Urothelium cell line (cell line): ENCODE measurements around the gene PRDM8.
"Not testable (repeated sequence)": the region's sequence is repeated elsewhere in the genome, so short reads cannot be mapped to it uniquely, and the experiment has no call there.

Experiments used
- DNase-seq: peaks from one replicate; pipeline ENCODE4 v3.0.0; 2011; ENCODE audit warnings: low spot score, mixed read lengths
- FAIRE-seq: peaks from 2 replicates; lab custom pipeline; 2011; peaks lifted over from hg19 to GRCh38; lab: Jason Lieb, UNC

PRDM8 gene

GRCh38 chr4:80225595-80225994, 28.3 kb downstream of the PRDM8 start:
- DNase-seq (no peak), FAIRE-seq (no peak)

- FAIRE-seq (no peak), DNase-seq (no peak)
Measured at GRCh38 chr4:80226094-80226493, 28.8 kb downstream of the PRDM8 start.

GRCh38 chr4:80228460-80228859, 31.2 kb downstream of the PRDM8 start:
- FAIRE-seq, result no peak

GRCh38 chr4:80229128-80229527, 31.8 kb downstream of the PRDM8 start:
- DNase-seq (no peak), FAIRE-seq (no peak)

More at GRCh38 chr4:80228460-80228859, 31.2 kb downstream of the PRDM8 start:
- no peak for DNase-seq

GRCh38 chr4:80229590-80229989, 32.3 kb downstream of the PRDM8 start:
- no peak for FAIRE-seq
- DNase-seq, result no peak

- FAIRE-seq (no peak), DNase-seq (no peak)
Measured at GRCh38 chr4:80231180-80231579, 33.9 kb downstream of the PRDM8 start.

GRCh38 chr4:80232707-80233370, 35.5 kb downstream of the PRDM8 start:
- no peak for FAIRE-seq
- DNase-seq, result no peak

GRCh38 chr4:80233390-80233789, 36.1 kb downstream of the PRDM8 start:
- DNase-seq (no peak), FAIRE-seq (no peak)

- FAIRE-seq, result no peak
- DNase-seq, result no peak
Measured at GRCh38 chr4:80235451-80235850, 38.1 kb downstream of the PRDM8 start.

GRCh38 chr4:80237992-80238391, 40.7 kb downstream of the PRDM8 start:
- FAIRE-seq, result no peak
- peak; percentile 26 for DNase-seq

- no peak for DNase-seq
- no peak for FAIRE-seq
Measured at GRCh38 chr4:80239480-80240150, 42.3 kb downstream of the PRDM8 start.

- FAIRE-seq, result no peak
- DNase-seq, result no peak
Measured at GRCh38 chr4:80240976-80241375, 43.7 kb downstream of the PRDM8 start.

GRCh38 chr4:80243274-80244018, 46.1 kb downstream of the PRDM8 start:
- DNase-seq, result no peak
- FAIRE-seq, result no peak

GRCh38 chr4:80247484-80247883, 50.2 kb downstream of the PRDM8 start:
- not testable (repeated sequence) for FAIRE-seq, DNase-seq

GRCh38 chr4:80249144-80249543, 51.8 kb downstream of the PRDM8 start:
- FAIRE-seq, result no peak
- no peak for DNase-seq

- FAIRE-seq, result no peak
Measured at GRCh38 chr4:80252427-80252826, 55.1 kb downstream of the PRDM8 start.

GRCh38 chr4:80252953-80253352, 55.6 kb downstream of the PRDM8 start:
- FAIRE-seq, result no peak
- no peak for DNase-seq

More at GRCh38 chr4:80252427-80252826, 55.1 kb downstream of the PRDM8 start:
- DNase-seq, result no peak

GRCh38 chr4:80253510-80253909, 56.2 kb downstream of the PRDM8 start:
- no peak for FAIRE-seq

More at GRCh38 chr4:80253510-80253909, 56.2 kb downstream of the PRDM8 start:
- no peak for DNase-seq
